Esophagus (tissue), 2 donors: Measurements from ENCODE around the gene ARHGAP32. TPM values are rescaled to one million over a fixed set of nuclear protein-coding genes. Genes with fewer than 3 reads are reported as not detected.
"Not testable (repeated sequence)": the region's sequence is repeated elsewhere in the genome, so short reads cannot be mapped to it uniquely, and the experiment has no call there.

Experiments used
- H3K27ac ChIP-seq, 2 donors: one replicate each; pipeline ENCODE4 v1.5.1; 2013; ENCODE audit warnings: low read depth in 2 of 2, mild to moderate bottlenecking in 2 of 2, inconsistent platforms in 1 of 2, low read length in 1 of 2, moderate library complexity in 1 of 2
- H3K27me3 ChIP-seq, 2 donors: one replicate each; pipeline ENCODE4 v1.6.1; 2013; ENCODE audit warnings: low read length in 2 of 2, control low read depth in 1 of 2, mild to moderate bottlenecking in 1 of 2; ENCODE audit not compliant: insufficient read depth in 2 of 2, control insufficient read depth in 1 of 2
- H3K36me3 ChIP-seq, 2 donors: one replicate each; pipeline ENCODE4 v1.6.1; 2013; ENCODE audit warnings: low read length in 1 of 2; ENCODE audit not compliant: control insufficient read depth in 2 of 2, insufficient read depth in 2 of 2
- H3K4me1 ChIP-seq, 2 donors: one replicate each; pipeline ENCODE4 v1.6.1; 2013; ENCODE audit warnings: low read length in 1 of 2; ENCODE audit not compliant: control insufficient read depth in 2 of 2, insufficient read depth in 2 of 2
- H3K4me3 ChIP-seq, 2 donors: one replicate each; pipeline ENCODE4 v1.5.1; 2013; ENCODE audit warnings: low read length in 2 of 2, mild to moderate bottlenecking in 2 of 2, low read depth in 1 of 2, moderate library complexity in 1 of 2
- H3K9me3 ChIP-seq, 2 donors: one replicate each; pipeline ENCODE4 v1.6.1; 2013; ENCODE audit warnings: mild to moderate bottlenecking in 2 of 2, low read depth in 1 of 2, low read length in 1 of 2, moderate library complexity in 1 of 2; ENCODE audit not compliant: control insufficient read depth in 2 of 2, insufficient read depth in 1 of 2
- WGBS, 2 donors: extraction: QIAGEN DNeasy Blood & Tissue Kit; methylation state at CpG; one replicate each; pipeline ENCODE4 v1.1.7; 2013; 5-methylcytosine and 5-hydroxymethylcytosine counted together
- polyA plus RNA-seq, 2 donors: library from polyadenylated mRNA; stranded (reverse); fragments of 200-250 nt; gene quantifications; one replicate each; pipeline ENCODE4 v1.2.3, GENCODE V29; 2013
- donor health status: healthy with polysubstance abuse.
- donor health status: Bipolar disorder and iron deficiency.

ARHGAP32 gene
- polyA plus RNA-seq, 2 donors = 17.8 to 18.9 TPM

GRCh38 chr11:129209891-129210830 is 18.0 kb upstream of the ARHGAP32 start:
- WGBS, 2 donors = 66 to 77% methylated on average over 7 of the region's 7 CpGs
- H3K4me1 ChIP-seq = no peaks in the 10 kb centered on the region
- H3K4me3 ChIP-seq = no peak overlapping the region
- no peaks in the 10 kb centered on the region for H3K27me3 ChIP-seq
- no peaks in the 10 kb centered on the region for H3K9me3 ChIP-seq
- H3K27ac ChIP-seq = no peak overlapping the region
- H3K36me3 ChIP-seq = no peaks in the 10 kb centered on the region

- H3K36me3 ChIP-seq = no peaks in the 10 kb centered on the region
- no peak overlapping the region for H3K27ac ChIP-seq
- H3K27me3 ChIP-seq = no peaks in the 10 kb centered on the region
- 27 to 29% methylated on average over 1 of the region's 1 CpG for WGBS, 2 donors
- no peaks in the 10 kb centered on the region for H3K4me1 ChIP-seq
- no peak overlapping the region for H3K4me3 ChIP-seq
- H3K9me3 ChIP-seq = no peaks in the 10 kb centered on the region
Observed at GRCh38 chr11:129208863-129209262, 16.7 kb upstream of the ARHGAP32 start.

DNA sequence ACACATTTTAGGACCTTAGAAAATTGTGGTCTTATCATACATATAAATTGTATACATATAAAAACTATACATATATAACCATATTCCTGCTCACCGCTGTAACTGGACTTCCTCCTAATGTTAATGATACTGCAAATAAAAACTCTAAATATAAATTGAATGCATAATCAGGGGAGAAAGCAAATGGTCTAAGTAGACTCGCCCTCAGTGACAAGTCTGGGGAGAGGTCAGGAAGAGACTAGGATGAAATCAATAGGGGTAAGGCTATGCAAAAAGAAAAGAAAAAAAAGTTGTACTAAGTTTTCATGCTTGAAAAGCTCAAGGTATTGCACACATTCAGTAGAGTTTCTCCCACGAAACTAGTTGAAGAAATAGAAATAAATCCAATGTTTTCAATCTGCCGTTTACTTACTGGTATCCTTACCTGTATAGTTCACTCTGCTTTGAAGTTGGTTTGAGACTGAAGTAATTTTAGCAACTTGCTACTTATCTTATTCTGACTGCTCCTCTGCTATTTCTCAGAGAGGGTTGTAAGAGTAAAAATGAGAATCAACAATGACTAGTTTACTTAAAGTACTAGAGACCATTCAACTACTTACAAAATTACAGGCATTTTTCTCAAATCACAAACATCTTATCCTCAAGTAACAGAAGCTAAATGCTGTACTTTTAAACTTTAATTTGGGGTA is 12.2 kb upstream of the ARHGAP32 start:
- Histone ChIP-seq H3K4me1 (no peaks in the 10 kb centered on the region), H3K27ac (no peak overlapping the region), H3K36me3 (no peaks in the 10 kb centered on the region), H3K9me3 (no peaks in the 10 kb centered on the region), H3K27me3 (no peaks in the 10 kb centered on the region), H3K4me3 (no peak overlapping the region)
- 89 to 90% methylated on average over 4 of the region's 4 CpGs for WGBS, 2 donors

GRCh38 chr11:129202646-129203045 is 10.5 kb upstream of the ARHGAP32 start:
- Histone ChIP-seq H3K4me1 (no peaks in the 10 kb centered on the region), H3K36me3 (no peaks in the 10 kb centered on the region), H3K27me3 (no peaks in the 10 kb centered on the region), H3K9me3 (peaks cover 0 to 2% of the 10 kb centered on the region in 2 donors), H3K4me3 (no peak overlapping the region), H3K27ac (no peak overlapping the region)
- WGBS, 2 donors = 76 to 90% methylated on average over 5 of the region's 5 CpGs

GRCh38 chr11:129195682-129196081 is 3.6 kb upstream of the ARHGAP32 start:
- no peak overlapping the region for H3K27ac ChIP-seq
- no peaks in the 10 kb centered on the region for H3K27me3 ChIP-seq
- WGBS, 2 donors = 93 to 96% methylated on average over 6 of the region's 6 CpGs
- no peak overlapping the region for H3K4me3 ChIP-seq
- no peaks in the 10 kb centered on the region for H3K4me1 ChIP-seq
- peaks cover 0 to 2% of the 10 kb centered on the region in 2 donors for H3K9me3 ChIP-seq
- H3K36me3 ChIP-seq = no peaks in the 10 kb centered on the region

DNA sequence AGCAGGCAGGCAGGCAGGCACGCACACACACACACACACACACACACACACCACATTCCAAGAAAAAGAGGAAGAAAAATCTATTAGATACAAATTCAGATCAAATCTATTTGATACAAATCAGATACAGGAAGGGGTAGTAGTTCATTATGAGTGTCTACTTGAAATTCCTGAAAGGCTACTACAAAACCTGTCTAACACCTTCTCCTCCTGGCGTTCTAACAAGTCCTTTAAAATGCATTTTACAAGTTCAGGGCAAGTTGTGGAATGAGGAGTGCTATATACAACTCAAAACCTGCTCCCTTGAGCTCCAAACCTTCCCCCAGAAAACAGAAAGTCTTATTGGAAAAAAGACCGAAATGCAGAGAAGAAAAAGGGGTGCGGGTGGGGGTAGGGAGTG is 476 bp downstream of the ARHGAP32 start:
- peak overlapping the region; percentile 80 to 87 for H3K27ac ChIP-seq
- 46 to 56% methylated on average over 4 of the region's 4 CpGs for WGBS, 2 donors
- H3K27me3 ChIP-seq = no peaks in the 10 kb centered on the region
- H3K36me3 ChIP-seq = no peaks in the 10 kb centered on the region
- H3K4me1 ChIP-seq = no peaks in the 10 kb centered on the region
- no peaks in the 10 kb centered on the region for H3K9me3 ChIP-seq
- peak overlapping the region; percentile 14 to 63 for H3K4me3 ChIP-seq

- no peaks in the 10 kb centered on the region for H3K4me1 ChIP-seq
- H3K36me3 ChIP-seq = no peaks in the 10 kb centered on the region
- H3K9me3 ChIP-seq = no peaks in the 10 kb centered on the region
- H3K27me3 ChIP-seq = no peaks in the 10 kb centered on the region
- peak overlapping the region; percentile 6 to 76 for H3K27ac ChIP-seq
- WGBS, 2 donors = 31 to 38% methylated on average over 4 of the region's 4 CpGs
- peak overlapping the region in 1 of 2 donors; percentile 63 for H3K4me3 ChIP-seq
Observed at GRCh38 chr11:129190087-129190486, 2.0 kb downstream of the ARHGAP32 start.

GRCh38 chr11:129189646-129190045 is 2.5 kb downstream of the ARHGAP32 start:
- H3K9me3 ChIP-seq = no peaks in the 10 kb centered on the region
- H3K36me3 ChIP-seq = no peaks in the 10 kb centered on the region
- no peaks in the 10 kb centered on the region for H3K27me3 ChIP-seq
- H3K4me3 ChIP-seq = peak overlapping the region in 1 of 2 donors; percentile 15
- 67 to 71% methylated on average over 1 of the region's 1 CpG for WGBS, 2 donors
- H3K27ac ChIP-seq = peak overlapping the region in 1 of 2 donors; percentile 6
- H3K4me1 ChIP-seq = no peaks in the 10 kb centered on the region

DNA sequence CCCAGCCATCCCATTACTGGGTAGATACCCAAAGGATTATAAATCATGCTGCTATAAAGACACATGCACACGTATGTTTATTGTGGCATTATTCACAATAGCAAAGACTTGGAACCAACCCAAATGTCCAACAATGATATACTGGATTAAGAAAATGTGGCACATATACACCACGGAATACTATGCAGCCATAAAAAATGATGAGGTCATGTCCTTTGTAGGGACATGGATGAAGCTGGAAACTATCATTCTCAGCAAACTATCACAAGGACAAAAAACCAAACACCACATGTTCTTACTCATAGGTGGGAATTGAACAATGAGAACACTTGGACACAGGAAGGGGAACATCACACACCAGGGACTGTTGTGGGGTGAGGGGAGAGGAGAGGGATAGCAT is 7.0 kb downstream of the ARHGAP32 start:
- not testable (repeated sequence) for H3K9me3 ChIP-seq, H3K27me3 ChIP-seq, H3K4me3 ChIP-seq, H3K27ac ChIP-seq, H3K36me3 ChIP-seq, H3K4me1 ChIP-seq
- 60 to 63% methylated on average over 2 of the region's 2 CpGs for WGBS, 2 donors
